ENCODE results near the gene ACOXL. TPM values are rescaled to one million over a fixed set of nuclear protein-coding genes. Genes with fewer than 3 reads are reported as not detected.

The ACOXL gene
- total RNA-seq, 2 experiments from 2014 or later: 0.14 to 0.56 TPM

GRCh38 chr2:110842048-110842447, 109.7 kb downstream of the ACOXL start:
- TF ChIP-seq, protein P1, sequence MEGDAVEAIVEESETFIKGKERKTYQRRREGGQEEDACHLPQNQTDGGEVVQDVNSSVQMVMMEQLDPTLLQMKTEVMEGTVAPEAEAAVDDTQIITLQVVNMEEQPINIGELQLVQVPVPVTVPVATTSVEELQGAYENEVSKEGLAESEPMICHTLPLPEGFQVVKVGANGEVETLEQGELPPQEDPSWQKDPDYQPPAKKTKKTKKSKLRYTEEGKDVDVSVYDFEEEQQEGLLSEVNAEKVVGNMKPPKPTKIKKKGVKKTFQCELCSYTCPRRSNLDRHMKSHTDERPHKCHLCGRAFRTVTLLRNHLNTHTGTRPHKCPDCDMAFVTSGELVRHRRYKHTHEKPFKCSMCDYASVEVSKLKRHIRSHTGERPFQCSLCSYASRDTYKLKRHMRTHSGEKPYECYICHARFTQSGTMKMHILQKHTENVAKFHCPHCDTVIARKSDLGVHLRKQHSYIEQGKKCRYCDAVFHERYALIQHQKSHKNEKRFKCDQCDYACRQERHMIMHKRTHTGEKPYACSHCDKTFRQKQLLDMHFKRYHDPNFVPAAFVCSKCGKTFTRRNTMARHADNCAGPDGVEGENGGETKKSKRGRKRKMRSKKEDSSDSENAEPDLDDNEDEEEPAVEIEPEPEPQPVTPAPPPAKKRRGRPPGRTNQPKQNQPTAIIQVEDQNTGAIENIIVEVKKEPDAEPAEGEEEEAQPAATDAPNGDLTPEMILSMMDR (IDR thresholded peaks at IDR 0.05): no peak
- H3K27ac Mint-ChIP-seq: no peak overlapping the region
- H3K4me3 Mint-ChIP-seq: no peak overlapping the region
- H3K4me1 Mint-ChIP-seq (ENCODE audit: low read depth): peaks cover 55% of the 10 kb centered on the region
- ATAC-seq: no peak
- ChIA-PET CTCF (interaction anchor here (0.6 to 4.6 kb wide), 5 partner anchors 11 to 292 kb away, joined by 3 to 15 read pairs (median 3); no protein-coding TSS in a partner anchor), POLR2A (no interaction called here)
- peaks cover 2% of the 10 kb centered on the region for H3K9me3 Mint-ChIP-seq
- H3K36me3 Mint-ChIP-seq (ENCODE audit: low read depth): no peaks in the 10 kb centered on the region
- H3K27me3 Mint-ChIP-seq: peaks cover 5% of the 10 kb centered on the region
- intact Hi-C loops (cut with micrococcal nuclease): no loop called here
- DNase-seq: no peak

GRCh38 chr2:110843496-110843895, 111.1 kb downstream of the ACOXL start:
- Mint-ChIP-seq H3K27ac (no peak overlapping the region), H3K4me1 (ENCODE audit: low read depth) (peaks cover 63% of the 10 kb centered on the region), H3K36me3 (ENCODE audit: low read depth) (no peaks in the 10 kb centered on the region), H3K9me3 (peaks cover 2% of the 10 kb centered on the region), H3K4me3 (no peak overlapping the region), H3K27me3 (peaks cover 5% of the 10 kb centered on the region)
- ChIA-PET CTCF (interaction anchor here (1.3 to 4.6 kb wide), 3 partner anchors 8 to 32 kb away, joined by 4 to 15 read pairs (median 4); no protein-coding TSS in a partner anchor), POLR2A (interaction anchor here (1.0 kb wide), 1 partner anchor 10 kb away, joined by 3 read pairs; no protein-coding TSS in a partner anchor)
- TF ChIP-seq, protein P1 (IDR thresholded peaks at IDR 0.05): no peak
- ATAC-seq (no peak), DNase-seq (no peak)
- intact Hi-C loops (cut with micrococcal nuclease): no loop called here

- Mint-ChIP-seq H3K9me3 (peaks cover 2% of the 10 kb centered on the region), H3K36me3 (ENCODE audit: low read depth) (no peaks in the 10 kb centered on the region), H3K4me1 (ENCODE audit: low read depth) (peaks cover 64% of the 10 kb centered on the region), H3K27me3 (peaks cover 5% of the 10 kb centered on the region), H3K27ac (peak overlapping the region; percentile 78), H3K4me3 (no peak overlapping the region)
- ChIA-PET CTCF (interaction anchor here (1.3 to 4.6 kb wide), 3 partner anchors 9 to 32 kb away, joined by 4 to 15 read pairs (median 4); no protein-coding TSS in a partner anchor), POLR2A (interaction anchor here (0.7 to 1.0 kb wide), 2 partner anchors 9 to 32 kb away, joined by 3 read pairs; no protein-coding TSS in a partner anchor)
- intact Hi-C loops (cut with micrococcal nuclease): no loop called here
- no peak for DNase-seq
- ATAC-seq: no peak
- TF ChIP-seq, protein P1 (IDR thresholded peaks at IDR 0.05): no peak
Observed at GRCh38 chr2:110843959-110844510, 111.7 kb downstream of the ACOXL start.

- Mint-ChIP-seq H3K9me3 (peaks cover 2% of the 10 kb centered on the region), H3K4me1 (ENCODE audit: low read depth) (peaks cover 85% of the 10 kb centered on the region), H3K36me3 (ENCODE audit: low read depth) (no peaks in the 10 kb centered on the region), H3K27ac (peak overlapping the region; percentile 90), H3K4me3 (no peak overlapping the region), H3K27me3 (peaks cover 4% of the 10 kb centered on the region)
- CTCF ChIA-PET: interaction anchor here (0.7 to 2.1 kb wide), 7 partner anchors 8 to 270 kb away, joined by 3 to 8 read pairs (median 5); no protein-coding TSS in a partner anchor
- ATAC-seq: peak; percentile 3
- TF ChIP-seq, protein P1 (IDR thresholded peaks at IDR 0.05): no peak
- no peak for DNase-seq
- intact Hi-C loops (cut with micrococcal nuclease): loop anchor here (5.0 kb wide), 1 partner anchor 270 kb away; no protein-coding TSS in a partner anchor
- POLR2A ChIA-PET: interaction anchor here (0.6 to 2.3 kb wide), 6 partner anchors 11 to 99 kb away, joined by 3 to 17 read pairs (median 6); no protein-coding TSS in a partner anchor
Observed at GRCh38 chr2:110847651-110848050, 115.3 kb downstream of the ACOXL start.

GRCh38 chr2:110848071-110848470, 115.7 kb downstream of the ACOXL start:
- ChIA-PET CTCF (interaction anchor here (1.3 to 2.1 kb wide), 3 partner anchors 15 to 38 kb away, joined by 3 to 7 read pairs (median 5); no protein-coding TSS in a partner anchor), POLR2A (interaction anchor here (1.0 to 2.3 kb wide), 4 partner anchors 10 to 99 kb away, joined by 3 to 17 read pairs (median 6); no protein-coding TSS in a partner anchor)
- Mint-ChIP-seq H3K36me3 (ENCODE audit: low read depth) (no peaks in the 10 kb centered on the region), H3K4me1 (ENCODE audit: low read depth) (peaks cover 89% of the 10 kb centered on the region), H3K9me3 (peaks cover 2% of the 10 kb centered on the region), H3K4me3 (no peak overlapping the region), H3K27ac (peak overlapping the region; percentile 90), H3K27me3 (peaks cover 2% of the 10 kb centered on the region)
- TF ChIP-seq, protein P1 (IDR thresholded peaks at IDR 0.05): no peak
- intact Hi-C loops (cut with micrococcal nuclease): loop anchor here (5.0 kb wide), 1 partner anchor 269 kb away; no protein-coding TSS in a partner anchor
- DNase-seq: no peak
- ATAC-seq: no peak

Data from activated CD8-positive, alpha-beta T cell treated with anti-CD3 and anti-CD28 coated beads for 36 hours (primary cell).